SK-N-SH treated with all-trans-retinoic acid at 6 μM for 48 hours (cell line): ENCODE measurements around the gene MED8.

Experiments
- ARNTL ChIP-seq: fragments of 450-650 bp; formaldehyde crosslinking; IDR thresholded peaks from 2 replicates; pipeline ENCODE4 v1.5.0; 2020; ENCODE audit warnings: low read depth, mild to moderate bottlenecking, moderate library complexity, borderline replicate concordance
- BACH2 ChIP-seq: fragments of 250-450 bp; sonication (Bioruptor Pico); IDR thresholded peaks from 2 replicates; pipeline ENCODE4 v1.9.0; 2021; ENCODE audit warnings: mild to moderate bottlenecking, borderline replicate concordance
- CREB5 ChIP-seq: fragments of 250-450 bp; sonication (Bioruptor Pico); IDR thresholded peaks from 2 replicates; pipeline ENCODE4 v1.5.1; 2020; ENCODE audit warnings: low read depth, mild to moderate bottlenecking, moderate library complexity
- CSRNP3 ChIP-seq: fragments of 250-450 bp; sonication (Bioruptor Pico); IDR thresholded peaks from 2 replicates; pipeline ENCODE4 v1.5.1; 2021; ENCODE audit warnings: mild to moderate bottlenecking, moderate library complexity
- ESRRG ChIP-seq: fragments of 250-450 bp; sonication (Bioruptor Pico); IDR thresholded peaks from 2 replicates; pipeline ENCODE4 v1.6.1; 2021; ENCODE audit warnings: mild to moderate bottlenecking
- OSR1 ChIP-seq: fragments of 250-450 bp; sonication (Bioruptor Pico); IDR thresholded peaks from 2 replicates; pipeline ENCODE4 v1.8.0; 2022; ENCODE audit warnings: moderate library complexity, mild to moderate bottlenecking, inconsistent platforms
- PATZ1 ChIP-seq: fragments of 250-450 bp; sonication (Bioruptor Pico); IDR thresholded peaks from 2 replicates; pipeline ENCODE4 v1.8.0; 2020; ENCODE audit warnings: mild to moderate bottlenecking, moderate library complexity, borderline replicate concordance
- RARB ChIP-seq: fragments of 250-450 bp; sonication (Bioruptor Pico); IDR thresholded peaks from 2 replicates; pipeline ENCODE4 v1.8.0; 2021; ENCODE audit warnings: mild to moderate bottlenecking, moderate library complexity
- SNAI2 ChIP-seq: fragments of 250-450 bp; sonication (Bioruptor Pico); IDR thresholded peaks from 2 replicates; pipeline ENCODE4 v1.5.0; 2020; ENCODE audit warnings: mild to moderate bottlenecking, moderate library complexity
- ZC3H10 ChIP-seq: fragments of 250-450 bp; sonication (Bioruptor Pico); IDR thresholded peaks from 2 replicates; pipeline ENCODE4 v1.5.1; 2021; ENCODE audit warnings: mild to moderate bottlenecking, moderate library complexity
- ZFP3 ChIP-seq: fragments of 250-450 bp; sonication (Bioruptor Pico); IDR thresholded peaks from 2 replicates; pipeline ENCODE4 v1.5.0; 2020; ENCODE audit warnings: mild to moderate bottlenecking, moderate library complexity
- ZFP30 ChIP-seq: fragments of 450-650 bp; formaldehyde crosslinking; IDR thresholded peaks from 2 replicates; pipeline ENCODE4 v1.5.0; 2022; ENCODE audit warnings: mild to moderate bottlenecking, moderate library complexity
- ZNF565 ChIP-seq: fragments of 450-650 bp; formaldehyde crosslinking; conservative IDR thresholded peaks from 2 replicates; pipeline ENCODE4 v1.5.0; 2020; ENCODE audit warnings: low read depth, mild to moderate bottlenecking, moderate library complexity

- TF ChIP-seq ZFP3 (CRISPR knock-in tag) (no peak), ESRRG (CRISPR knock-in tag) (no peak), OSR1 (CRISPR knock-in tag) (no peak), RARB (CRISPR knock-in tag) (no peak), CREB5 (no peak), CSRNP3 (CRISPR knock-in tag) (no peak), BACH2 (CRISPR knock-in tag) (no peak), ARNTL (CRISPR knock-in tag) (no peak), PATZ1 (CRISPR knock-in tag) (no peak), ZNF565 (CRISPR knock-in tag) (no peak), SNAI2 (CRISPR knock-in tag) (no peak), ZFP30 (no peak), ZC3H10 (no peak)
Measured at GRCh38 chr1:43348343-43348808, 41.2 kb downstream of the MED8 start.
